H9 (cell line): ENCODE data around the gene LRRC7. TPM values are rescaled to one million over a fixed set of nuclear protein-coding genes. Genes with fewer than 3 reads are reported as not detected.

Source experiments
- DNase-seq: peaks from one replicate; pipeline ENCODE4 v3.0.0-alpha.2; 2017
- H2AFZ ChIP-seq: one replicate; pipeline ENCODE4 v1.6.1; 2013; ENCODE audit warnings: mild to moderate bottlenecking, low read length, control low read depth, moderate library complexity
- H2AK5ac ChIP-seq: 2 replicates; pipeline ENCODE4 v1.6.1; 2013; ENCODE audit warnings: low read length, control low read depth, mixed read lengths; ENCODE audit not compliant: insufficient read length
- H2BK120ac ChIP-seq: one replicate; pipeline ENCODE4 v1.6.1; 2013; ENCODE audit warnings: low read depth, mild to moderate bottlenecking, low read length, control low read depth, inconsistent platforms; ENCODE audit not compliant: poor library complexity, severe bottlenecking
- H2BK12ac ChIP-seq: 2 replicates; pipeline ENCODE4 v1.6.1; 2013; ENCODE audit warnings: low read length, control low read depth, mixed read lengths, low read depth; ENCODE audit not compliant: insufficient read length
- H2BK15ac ChIP-seq: 2 replicates; pipeline ENCODE4 v1.6.1; 2013; ENCODE audit warnings: low read depth, low read length, control low read depth
- H2BK20ac ChIP-seq: one replicate; pipeline ENCODE4 v1.6.1; 2013; ENCODE audit warnings: low read depth, mild to moderate bottlenecking, low read length, control low read depth, inconsistent platforms; ENCODE audit not compliant: poor library complexity, severe bottlenecking
- H2BK5ac ChIP-seq: 2 replicates; pipeline ENCODE4 v1.6.1; 2013; ENCODE audit warnings: low read length, control low read depth, mixed read lengths; ENCODE audit not compliant: insufficient read length
- H3K14ac ChIP-seq: 2 replicates; pipeline ENCODE4 v1.6.1; 2013; ENCODE audit warnings: low read length, control low read depth; ENCODE audit not compliant: insufficient read depth
- H3K18ac ChIP-seq: 2 replicates; pipeline ENCODE4 v1.6.1; 2013; ENCODE audit warnings: low read depth, mild to moderate bottlenecking, mixed read lengths, low read length, control low read depth; ENCODE audit not compliant: insufficient read length
- H3K23ac ChIP-seq: 2 replicates; pipeline ENCODE4 v1.6.1; 2013; ENCODE audit warnings: low read length, control low read depth, mixed read lengths, low read depth; ENCODE audit not compliant: insufficient read length
- H3K23me2 ChIP-seq: 2 replicates; pipeline ENCODE4 v1.6.1; 2013; ENCODE audit warnings: low read depth, mild to moderate bottlenecking, mixed read lengths, low read length, control low read depth; ENCODE audit not compliant: insufficient read length, poor library complexity, severe bottlenecking
- H3K27ac ChIP-seq: 2 replicates; pipeline ENCODE4 v1.5.1; 2013; ENCODE audit warnings: low read length, control low read depth, mixed read lengths, low read depth; ENCODE audit not compliant: insufficient read length
- H3K27me3 ChIP-seq: 2 replicates; pipeline ENCODE4 v1.6.1; 2013; ENCODE audit warnings: low read length, control low read depth, inconsistent platforms; ENCODE audit not compliant: insufficient read depth
- H3K4ac ChIP-seq: 2 replicates; pipeline ENCODE4 v1.6.1; 2013; ENCODE audit warnings: low read depth, mild to moderate bottlenecking, control low read depth, inconsistent platforms, low read length, moderate library complexity
- H3K4me1 ChIP-seq: 2 replicates; pipeline ENCODE4 v1.6.1; 2013; ENCODE audit warnings: low read length, control low read depth, inconsistent platforms; ENCODE audit not compliant: insufficient read depth
- H3K4me2 ChIP-seq: 2 replicates; pipeline ENCODE4 v1.6.1; 2013; ENCODE audit warnings: low read length, control low read depth, mixed read lengths; ENCODE audit not compliant: insufficient read length, insufficient read depth
- H3K56ac ChIP-seq: 2 replicates; pipeline ENCODE4 v1.6.1; 2013; ENCODE audit warnings: low read depth, mild to moderate bottlenecking, mixed read lengths, low read length, control low read depth; ENCODE audit not compliant: insufficient read length
- H3K79me1 ChIP-seq: 2 replicates; pipeline ENCODE4 v1.6.1; 2013; ENCODE audit warnings: low read depth, mild to moderate bottlenecking, moderate library complexity, low read length, control low read depth, inconsistent platforms; ENCODE audit not compliant: insufficient read depth, poor library complexity, severe bottlenecking
- H3K79me2 ChIP-seq: 2 replicates; pipeline ENCODE4 v1.6.1; 2013; ENCODE audit warnings: low read length, control low read depth, inconsistent platforms; ENCODE audit not compliant: insufficient read depth
- H3K9ac ChIP-seq: 2 replicates; pipeline ENCODE4 v1.6.1; 2013; ENCODE audit warnings: low read length, control low read depth, mixed read lengths; ENCODE audit not compliant: insufficient read length; ENCODE audit errors: extremely low read depth
- H3K9me3 ChIP-seq: one replicate; pipeline ENCODE4 v1.6.1; 2013; ENCODE audit warnings: low read depth, low read length, inconsistent platforms; ENCODE audit not compliant: control insufficient read depth
- H3T11ph ChIP-seq: one replicate; pipeline ENCODE4 v1.6.1; 2013; ENCODE audit warnings: mild to moderate bottlenecking, low read length, control low read depth, inconsistent platforms
- H4K20me1 ChIP-seq: one replicate; pipeline ENCODE4 v1.6.1; 2013; ENCODE audit not compliant: control insufficient read depth, insufficient read length, insufficient read depth
- H4K5ac ChIP-seq: 2 replicates; pipeline ENCODE4 v1.6.1; 2013; ENCODE audit warnings: low read depth, mild to moderate bottlenecking, mixed read lengths, low read length, control low read depth; ENCODE audit not compliant: insufficient read length
- H4K8ac ChIP-seq: replicated peaks from 2 replicates; pipeline ENCODE4 v1.6.1; 2013; ENCODE audit warnings: low read length, control low read depth, mixed read lengths, low read depth; ENCODE audit not compliant: insufficient read length
- H4K91ac ChIP-seq: 2 replicates; pipeline ENCODE4 v1.6.1; 2013; ENCODE audit warnings: low read depth, mild to moderate bottlenecking, moderate library complexity, mixed read lengths, low read length, control low read depth; ENCODE audit not compliant: insufficient read length
- H3K27ac Mint-ChIP-seq, 3 experiments: 2 replicates in 2 of 3; 3 replicates in 1 of 3; pipeline ENCODE4 v1.8.0; 2020 to 2021; ENCODE audit warnings: mixed read lengths in 3 of 3, mild to moderate bottlenecking in 1 of 3, moderate library complexity in 1 of 3
- H3K27me3 Mint-ChIP-seq: 2 replicates; pipeline ENCODE4 v1.8.0; 2021; ENCODE audit warnings: low read depth, mild to moderate bottlenecking, moderate library complexity, mixed read lengths
- H3K36me3 Mint-ChIP-seq, 3 experiments: 2 replicates in 2 of 3; 3 replicates in 1 of 3; pipeline ENCODE4 v1.8.0; 2020 to 2021; ENCODE audit warnings: low read depth in 3 of 3, mixed read lengths in 3 of 3; ENCODE audit not compliant: insufficient read depth in 1 of 3
- H3K4me1 Mint-ChIP-seq, 2 experiments: 2 replicates each; pipeline ENCODE4 v1.8.0; 2020; ENCODE audit warnings: mixed read lengths in 2 of 2
- H3K4me3 Mint-ChIP-seq, 2 experiments: 2 replicates in 1 of 2; 3 replicates in 1 of 2; pipeline ENCODE4 v1.8.0; 2020 to 2021; ENCODE audit warnings: mild to moderate bottlenecking in 2 of 2, mixed read lengths in 2 of 2, moderate library complexity in 1 of 2
- H3K9me3 Mint-ChIP-seq, 2 experiments: 2 replicates in 1 of 2; 3 replicates in 1 of 2; pipeline ENCODE4 v1.8.0; 2020; ENCODE audit warnings: mild to moderate bottlenecking in 2 of 2, mixed read lengths in 2 of 2, moderate library complexity in 1 of 2
- CTCF ChIP-seq: fragments of 200-600 bp; sonication (generic); conservative IDR thresholded peaks from 3 replicates; pipeline ENCODE4 v1.8.0; 2021; ENCODE audit warnings: antibody characterized with exemption, mild to moderate bottlenecking
- total RNA-seq: library from RNA; stranded (reverse); gene quantifications from 2 replicates; pipeline ENCODE4 v1.2.1, GENCODE V29; 2021

LRRC7 gene
- total RNA-seq, 1 experiment from 2014 or later = not detected

DNA sequence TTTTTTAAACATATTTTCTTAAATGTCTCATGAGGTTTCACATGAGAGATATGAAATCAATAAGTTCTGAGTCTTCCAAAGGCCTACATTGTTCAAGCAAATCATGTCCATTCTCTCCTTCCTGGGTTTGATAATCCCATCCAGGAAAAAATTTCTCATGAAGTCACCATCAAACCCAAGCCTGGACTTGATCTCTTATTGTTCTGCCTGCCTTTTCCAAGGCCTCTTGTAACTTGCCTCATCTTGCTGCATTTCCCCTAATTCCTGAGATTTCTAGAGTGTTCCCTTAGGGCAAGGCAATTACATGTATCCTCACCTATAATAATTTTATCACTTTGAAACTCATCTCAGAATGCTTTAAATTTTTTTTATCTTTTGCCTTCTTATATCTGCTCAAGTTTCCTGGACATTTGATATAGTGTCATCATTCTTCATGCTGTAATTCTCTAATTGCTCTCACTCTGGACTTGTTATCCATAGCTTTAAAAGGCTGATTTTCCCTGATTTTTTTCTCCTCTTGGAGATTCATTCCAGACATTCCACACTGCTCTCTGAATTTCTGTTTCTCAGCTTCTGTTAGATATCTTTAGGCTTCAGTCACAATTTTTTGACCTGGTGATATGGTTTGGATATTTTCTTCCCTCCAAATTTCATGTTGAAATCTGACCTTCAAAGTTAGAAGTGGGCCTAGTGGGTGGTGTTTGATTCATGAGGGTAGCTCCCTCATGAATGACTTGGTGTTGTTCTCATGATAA, 126.4 kb downstream of the LRRC7 start:
- DNase-seq = no peak
- H2BK15ac ChIP-seq = no peak overlapping the region
- H4K5ac ChIP-seq = no peak overlapping the region
- H2BK5ac ChIP-seq = no peak overlapping the region
- no peak overlapping the region for H2BK20ac ChIP-seq
- H3K27me3 ChIP-seq = no peaks in the 10 kb centered on the region
- peaks cover 8 to 10% of the 10 kb centered on the region in 2 experiments for H3K4me1 Mint-ChIP-seq
- no peaks in the 10 kb centered on the region for H3K27me3 Mint-ChIP-seq
- no peak overlapping the region for H3K9ac ChIP-seq
- H4K20me1 ChIP-seq = no peaks in the 10 kb centered on the region
- H3K79me2 ChIP-seq = no peaks in the 10 kb centered on the region
- no peaks in the 10 kb centered on the region for H3K79me1 ChIP-seq
- H4K8ac ChIP-seq = no peak overlapping the region
- no peak overlapping the region for H4K91ac ChIP-seq
- H3K9me3 Mint-ChIP-seq = peaks cover 4 to 5% of the 10 kb centered on the region in 2 experiments; a peak in 2 of 5 replicates
- no peak overlapping the region for H3K4me3 Mint-ChIP-seq
- no peak overlapping the region for H2BK120ac ChIP-seq
- no peak overlapping the region for H3K56ac ChIP-seq
- H2AK5ac ChIP-seq = no peak overlapping the region
- no peaks in the 10 kb centered on the region for H3K9me3 ChIP-seq
- H3K36me3 Mint-ChIP-seq = peaks cover 0 to 5% (median 0%) of the 10 kb centered on the region in 3 experiments; a peak in 1 of 7 replicates
- H3K27ac Mint-ChIP-seq = no peak overlapping the region; a peak in 1 of 7 replicates
- H3K4ac ChIP-seq = no peak overlapping the region
- H3K4me2 ChIP-seq = no peak overlapping the region
- H3K23me2 ChIP-seq = no peaks in the 10 kb centered on the region
- H3K27ac ChIP-seq = no peak overlapping the region
- no peak overlapping the region for H3K18ac ChIP-seq
- no peak overlapping the region for H2BK12ac ChIP-seq
- no peak overlapping the region for H2AFZ ChIP-seq
- H3K4me1 ChIP-seq = no peaks in the 10 kb centered on the region
- H3K14ac ChIP-seq = no peak overlapping the region
- no peak overlapping the region for H3T11ph ChIP-seq
- no peak overlapping the region for H3K23ac ChIP-seq
- TF ChIP-seq CTCF = no peak
